Epithelial cell of umbilical artery (primary cell): ENCODE results near the gene ECD. TPM values are rescaled to one million over a fixed set of nuclear protein-coding genes. Genes with fewer than 3 reads are reported as not detected.

Source experiments
- total RNA-seq: library from RNA; depleted of rRNA; stranded (reverse); fragments of >200 nt; gene quantifications from 2 replicates; pipeline ENCODE4 v1.2.3, GENCODE V29; 2014

ECD gene
- total RNA-seq = 32.8 and 33.4 TPM in 2 replicates

GRCh38 chr10:73167783-73168464 is at the start of gene ECD, which contains the start of gene FAM149B1:
Gene ECD (minus strand): TSS chr10:73168008. CDS start chr10:73163937, 4,071 bp downstream.
Gene FAM149B1 (plus strand): TSS chr10:73168119. CDS start chr10:73168340, 221 bp downstream.

GRCh38 chr10:73110345-73110849 is 57.4 kb downstream of the ECD start, which contains the start of gene NUDT13:
Gene NUDT13 (plus strand): TSS chr10:73110455. CDS start chr10:73114366, 3,911 bp downstream.

GRCh38 chr10:73096449-73097304 is 71.1 kb downstream of the ECD start, which contains the start of gene P4HA1:
Gene P4HA1 (minus strand): TSS chr10:73096866. CDS start chr10:73074883, 21,983 bp downstream.

Other genes with a start within 250 kb of the ECD start
- not detected in 2 replicates for gene PLA2G12B, start 213.2 kb downstream of the ECD start, total RNA-seq
- gene P4HA1, start 71.1 kb downstream of the ECD start, total RNA-seq = 111 and 138 TPM in 2 replicates
- gene NUDT13, start 57.6 kb downstream of the ECD start, total RNA-seq = 0.97 and 1.1 TPM in 2 replicates
- 23.7 and 25.7 TPM in 2 replicates for gene FAM149B1, start 111 bp upstream of the ECD start, total RNA-seq
- gene DNAJC9, start 79.2 kb upstream of the ECD start, total RNA-seq = 54.6 and 56.8 TPM in 2 replicates
- 77.6 and 86.0 TPM in 2 replicates for gene MRPS16, start 84.6 kb upstream of the ECD start, total RNA-seq
- gene CFAP70, start 190.9 kb upstream of the ECD start, total RNA-seq = 0.30 and 0.32 TPM in 2 replicates
- 90.6 and 105 TPM in 2 replicates for gene ANXA7, start 246.1 kb upstream of the ECD start, total RNA-seq